WTC11 (cell line): Measurements from ENCODE around the gene LBHD2. TPM values are rescaled to one million over a fixed set of nuclear protein-coding genes. Genes with fewer than 3 reads are reported as not detected.

Experiments
- ATAC-seq: fragments of 200-7000 bp; cut with Tn5 transposase; 2 replicates; pipeline ENCODE4 v1.10.0; 2021; ENCODE audit warnings: mild to moderate bottlenecking, moderate library complexity
- CTCF ChIA-PET: fragments of 300-600 bp; sonication (Branson Sonifier 250); formaldehyde crosslinking; loops from one replicate; lab custom pipeline; 2021; ENCODE audit warnings: antibody characterized with exemption; lab: Charles Lee
- POLR2A ChIA-PET: fragments of 350-600 bp; sonication (Branson Sonifier 250); formaldehyde crosslinking; loops from one replicate; lab custom pipeline; 2021; ENCODE audit warnings: antibody characterized with exemption; lab: Charles Lee
- DNase-seq: peaks from one replicate; pipeline ENCODE4 v3.0.0; 2021; ENCODE audit warnings: low spot score
- H3K27ac Mint-ChIP-seq: 2 replicates; pipeline ENCODE4 v1.8.0; 2021; ENCODE audit warnings: mixed read lengths
- H3K27me3 Mint-ChIP-seq: 2 replicates; pipeline ENCODE4 v1.8.0; 2021; ENCODE audit warnings: low read depth, mild to moderate bottlenecking, moderate library complexity, mixed read lengths
- H3K36me3 Mint-ChIP-seq: 2 replicates; pipeline ENCODE4 v1.8.0; 2021; ENCODE audit warnings: mixed read lengths
- H3K4me1 Mint-ChIP-seq: 2 replicates; pipeline ENCODE4 v1.8.0; 2022; ENCODE audit warnings: mixed read lengths
- H3K4me3 Mint-ChIP-seq: 2 replicates; pipeline ENCODE4 v1.8.0; 2021; ENCODE audit warnings: mild to moderate bottlenecking, moderate library complexity, mixed read lengths
- H3K9me3 Mint-ChIP-seq: 2 replicates; pipeline ENCODE4 v1.8.0; 2021; ENCODE audit warnings: mixed read lengths
- AFF4 ChIP-seq: sonication (generic); formaldehyde crosslinking; IDR thresholded peaks from 2 replicates; pipeline ENCODE4 v1.8.1; 2023; ENCODE audit warnings: mild to moderate bottlenecking, missing genetic modification reagents, borderline replicate concordance
- AR ChIP-seq: fragments of 250-450 bp; sonication (Bioruptor Pico); IDR thresholded peaks from 2 replicates; pipeline ENCODE4 v1.9.0; 2021; ENCODE audit warnings: mild to moderate bottlenecking
- CBFB ChIP-seq: sonication (generic); formaldehyde crosslinking; IDR thresholded peaks from 2 replicates; pipeline ENCODE4 v1.8.1; 2022; ENCODE audit warnings: mild to moderate bottlenecking, low read depth, missing genetic modification reagents
- ETV6 ChIP-seq: sonication (generic); formaldehyde crosslinking; IDR thresholded peaks from 2 replicates; pipeline ENCODE4 v1.8.1; 2022; ENCODE audit warnings: mild to moderate bottlenecking, missing genetic modification reagents
- GABPB1 ChIP-seq: sonication (generic); formaldehyde crosslinking; IDR thresholded peaks from 2 replicates; pipeline ENCODE4 v1.8.1; 2023; ENCODE audit warnings: mild to moderate bottlenecking, missing genetic modification reagents
- GRHL2 ChIP-seq: fragments of 250-450 bp; sonication (Bioruptor Pico); IDR thresholded peaks from 2 replicates; pipeline ENCODE4 v1.8.0; 2022; ENCODE audit warnings: mild to moderate bottlenecking, moderate library complexity; ENCODE audit not compliant: insufficient replicate concordance, severe bottlenecking
- KAT7 ChIP-seq: sonication (generic); formaldehyde crosslinking; IDR thresholded peaks from 2 replicates; pipeline ENCODE4 v1.8.1; 2023; ENCODE audit warnings: missing genetic modification reagents, mild to moderate bottlenecking, borderline replicate concordance
- NFYB ChIP-seq: sonication (generic); formaldehyde crosslinking; conservative IDR thresholded peaks from 2 replicates; pipeline ENCODE4 v1.8.0; 2022; ENCODE audit warnings: low read depth, missing genetic modification reagents
- PRRX2 ChIP-seq: fragments of 250-450 bp; sonication (Bioruptor Pico); IDR thresholded peaks from 2 replicates; pipeline ENCODE4 v1.8.0; 2021; ENCODE audit warnings: mild to moderate bottlenecking
- TCF7 ChIP-seq: sonication (generic); formaldehyde crosslinking; IDR thresholded peaks from 2 replicates; pipeline ENCODE4 v1.8.0; 2022; ENCODE audit warnings: mild to moderate bottlenecking, low read depth, missing genetic modification reagents, moderate library complexity
- TP53 ChIP-seq: sonication (generic); formaldehyde crosslinking; IDR thresholded peaks from 2 replicates; pipeline ENCODE4 v1.8.1; 2023; ENCODE audit warnings: mild to moderate bottlenecking, missing genetic modification reagents
- ZBTB21 ChIP-seq: sonication (generic); formaldehyde crosslinking; IDR thresholded peaks from 2 replicates; pipeline ENCODE4 v1.8.1; 2023; ENCODE audit warnings: mild to moderate bottlenecking, missing genetic modification reagents, borderline replicate concordance
- ZNF219 ChIP-seq: sonication (generic); formaldehyde crosslinking; IDR thresholded peaks from 2 replicates; pipeline ENCODE4 v1.8.0; 2023; ENCODE audit warnings: missing genetic modification reagents, mild to moderate bottlenecking, borderline replicate concordance
- total RNA-seq: library from RNA; stranded (reverse); gene quantifications from 3 replicates; pipeline ENCODE4 v1.2.3, GENCODE V29; 2021
- TF ChIP-seq, protein P1 (sequence below): sonication (generic); formaldehyde crosslinking; IDR thresholded peaks from 2 replicates; pipeline ENCODE4 v1.8.1; 2023; ENCODE audit warnings: mild to moderate bottlenecking, moderate library complexity, missing genetic modification reagents

The LBHD2 gene
- total RNA-seq, 1 experiment from 2014 or later, result not detected

DNA sequence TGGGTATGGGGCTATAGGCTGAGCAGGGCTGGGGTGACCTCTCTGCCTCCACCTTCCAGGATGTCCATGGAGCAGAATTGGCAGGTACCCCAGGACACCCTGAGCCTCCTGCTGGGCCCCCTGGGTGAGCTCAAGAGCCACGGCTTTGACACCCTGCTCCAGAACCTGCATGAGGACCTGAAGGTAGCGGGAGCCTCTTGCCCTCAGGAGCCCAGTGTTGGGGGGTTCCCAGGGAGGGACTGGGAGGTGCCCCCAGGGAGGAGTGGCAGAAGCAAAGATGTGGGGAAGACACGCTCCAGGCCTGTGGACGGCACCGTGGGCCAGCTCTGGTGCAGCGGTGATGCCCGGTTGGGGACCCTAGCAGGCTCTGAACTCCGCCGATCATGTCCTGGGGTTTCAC, 47.6 kb downstream of the LBHD2 start:
- H3K9me3 Mint-ChIP-seq, result no peaks in the 10 kb centered on the region
- H3K27ac Mint-ChIP-seq, result no peak overlapping the region
- ATAC-seq, result no peak
- ChIA-PET CTCF (interaction anchor here (1.3 to 12.3 kb wide), 4 partner anchors 9 to 54 kb away, joined by 3 to 199 read pairs (median 14); no protein-coding TSS in a partner anchor), POLR2A (no interaction called here)
- TF ChIP-seq ZNF219 (CRISPR knock-in tag) (no peak), TCF7 (CRISPR knock-in tag) (no peak), GABPB1 (no peak), GRHL2 (no peak), NFYB (no peak), TP53 (CRISPR knock-in tag) (no peak), CBFB (CRISPR knock-in tag) (no peak), AFF4 (CRISPR knock-in tag) (no peak)
- TF ChIP-seq, protein P1, sequence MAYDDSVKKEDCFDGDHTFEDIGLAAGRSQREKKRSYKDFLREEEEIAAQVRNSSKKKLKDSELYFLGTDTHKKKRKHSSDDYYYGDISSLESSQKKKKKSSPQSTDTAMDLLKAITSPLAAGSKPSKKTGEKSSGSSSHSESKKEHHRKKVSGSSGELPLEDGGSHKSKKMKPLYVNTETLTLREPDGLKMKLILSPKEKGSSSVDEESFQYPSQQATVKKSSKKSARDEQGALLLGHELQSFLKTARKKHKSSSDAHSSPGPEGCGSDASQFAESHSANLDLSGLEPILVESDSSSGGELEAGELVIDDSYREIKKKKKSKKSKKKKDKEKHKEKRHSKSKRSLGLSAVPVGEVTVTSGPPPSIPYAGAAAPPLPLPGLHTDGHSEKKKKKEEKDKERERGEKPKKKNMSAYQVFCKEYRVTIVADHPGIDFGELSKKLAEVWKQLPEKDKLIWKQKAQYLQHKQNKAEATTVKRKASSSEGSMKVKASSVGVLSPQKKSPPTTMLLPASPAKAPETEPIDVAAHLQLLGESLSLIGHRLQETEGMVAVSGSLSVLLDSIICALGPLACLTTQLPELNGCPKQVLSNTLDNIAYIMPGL (CRISPR knock-in tag), result no peak
- H3K4me3 Mint-ChIP-seq, result no peak overlapping the region
- peaks cover 12% of the 10 kb centered on the region for H3K4me1 Mint-ChIP-seq
- H3K36me3 Mint-ChIP-seq, result peaks cover 5% of the 10 kb centered on the region; the same call in 1 of the 2 replicates
- H3K27me3 Mint-ChIP-seq, result peaks cover 13% of the 10 kb centered on the region
- DNase-seq, result no peak

GRCh38 chr14:103132381-103133209, 48.6 kb downstream of the LBHD2 start:
- Mint-ChIP-seq H3K9me3 (no peaks in the 10 kb centered on the region), H3K36me3 (peaks cover 5% of the 10 kb centered on the region; the same call in 1 of the 2 replicates), H3K27me3 (peaks cover 10% of the 10 kb centered on the region), H3K4me1 (peaks cover 16% of the 10 kb centered on the region), H3K27ac (no peak overlapping the region), H3K4me3 (no peak overlapping the region)
- DNase-seq (no peak), ATAC-seq (no peak)
- TF ChIP-seq PRRX2 (no peak), KAT7 (CRISPR knock-in tag) (no peak), ETV6 (CRISPR knock-in tag) (no peak), AR (CRISPR knock-in tag) (no peak), TP53 (CRISPR knock-in tag) (no peak), ZBTB21 (no peak)
- ChIA-PET POLR2A (interaction anchor here (0.5 kb wide), 1 partner anchor 226 kb away, joined by 3 read pairs; no protein-coding TSS in a partner anchor), CTCF (interaction anchor here (12.3 kb wide), 1 partner anchor 28 kb away, joined by 199 read pairs; no protein-coding TSS in a partner anchor)
